ENCODE results near the gene TEX12. TPM values are rescaled to one million over a fixed set of nuclear protein-coding genes. Genes with fewer than 3 reads are reported as not detected.

TEX12 gene
- total and polyA plus RNA-seq, 9 of the 15 experiments (the other 6 are each of a cell fraction or from before 2014, with no cell fraction given) = 0.10 to 2.3 (median 0.67) TPM; not detected in 1

- H4K20me1 ChIP-seq (replicated peaks; ENCODE audit: control insufficient read depth, insufficient read depth, low read length) = no peaks in the 10 kb centered on the region
- no peak for DNase-seq (ENCODE audit: extremely low read depth in 1 of 4, low spot score in 3 of 4)
- no TSS peak for BruUV-seq (replicated peaks)
- no peaks in the 10 kb centered on the region for H3K9me1 ChIP-seq (ENCODE audit: control insufficient read depth, insufficient read depth, low read length)
- H3K4me2 ChIP-seq (ENCODE audit: insufficient read depth, low read length) = no peak overlapping the region
- intact Hi-C loops (cut with micrococcal nuclease) = no loop called here
- no peaks in the 10 kb centered on the region for H3K27me3 ChIP-seq (ENCODE audit: control insufficient read depth in 2 of 2, insufficient read depth in 2 of 2, low read length in 2 of 2)
- in situ Hi-C loops (cut with MboI) = no loop called here
- no peak for TF ChIP-seq SAP30 (IDR thresholded peaks at IDR 0.05; ENCODE audit: borderline replicate concordance, insufficient read depth, low read depth, low read length, poor library complexity, severe bottlenecking)
- TF ChIP-seq, protein P1, sequence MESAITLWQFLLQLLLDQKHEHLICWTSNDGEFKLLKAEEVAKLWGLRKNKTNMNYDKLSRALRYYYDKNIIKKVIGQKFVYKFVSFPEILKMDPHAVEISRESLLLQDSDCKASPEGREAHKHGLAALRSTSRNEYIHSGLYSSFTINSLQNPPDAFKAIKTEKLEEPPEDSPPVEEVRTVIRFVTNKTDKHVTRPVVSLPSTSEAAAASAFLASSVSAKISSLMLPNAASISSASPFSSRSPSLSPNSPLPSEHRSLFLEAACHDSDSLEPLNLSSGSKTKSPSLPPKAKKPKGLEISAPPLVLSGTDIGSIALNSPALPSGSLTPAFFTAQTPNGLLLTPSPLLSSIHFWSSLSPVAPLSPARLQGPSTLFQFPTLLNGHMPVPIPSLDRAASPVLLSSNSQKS (CRISPR knock-in tag; IDR thresholded peaks at IDR 0.05) = no peak
- TF ChIP-seq TFAM (CRISPR knock-in tag; conservative IDR thresholded peaks at IDR 0.05) = no peak
- no peak for TF ChIP-seq ZKSCAN1 (IDR thresholded peaks at IDR 0.05; ENCODE audit: low read depth, low read length)
- no peak for TF ChIP-seq E2F8 (IDR thresholded peaks at IDR 0.05; ENCODE audit: low read depth, partially characterized antibody)
- ATAC-seq = no peak
- H3K36me3 ChIP-seq (ENCODE audit: control insufficient read depth, insufficient read depth, low read length) = no peaks in the 10 kb centered on the region
- POLR2A ChIA-PET = no interaction called here
- CTCF ChIA-PET (ENCODE audit: low intra/inter-chr PET ratio) = no interaction called here
- H3K9ac ChIP-seq (ENCODE audit: insufficient read depth in 1 of 2, low read depth in 2 of 2, low read length in 2 of 2) = no peak overlapping the region
- no peak for FAIRE-seq
- H3K79me2 ChIP-seq (ENCODE audit: control insufficient read depth, insufficient read depth, low read length) = no peaks in the 10 kb centered on the region
- no peaks in the 10 kb centered on the region for H3K9me3 ChIP-seq (replicated peaks; ENCODE audit: control insufficient read depth, insufficient read depth, low read depth, low read length)
- no peak overlapping the region for H3K4me3 ChIP-seq
- H3K27ac ChIP-seq (ENCODE audit: extremely low read depth, low read depth, low read length) = no peak overlapping the region
- no peaks in the 10 kb centered on the region for H3K4me1 ChIP-seq (replicated peaks in 1 of 2; ENCODE audit: control insufficient read depth in 2 of 2, insufficient read depth in 2 of 2, low read length in 2 of 2)
- H2AFZ ChIP-seq (ENCODE audit: low read depth, low read length) = no peak overlapping the region
These were observed 18.7 kb downstream of the TEX12 start for GRCh38 chr11:112185883-112186282.

Measured in K562 (cell line).